ENCODE measurements around the gene CCDC88A.
A peak's percentile ranks its signal among the peaks of the same experiment; 100 is the strongest.

CCDC88A gene

DNA sequence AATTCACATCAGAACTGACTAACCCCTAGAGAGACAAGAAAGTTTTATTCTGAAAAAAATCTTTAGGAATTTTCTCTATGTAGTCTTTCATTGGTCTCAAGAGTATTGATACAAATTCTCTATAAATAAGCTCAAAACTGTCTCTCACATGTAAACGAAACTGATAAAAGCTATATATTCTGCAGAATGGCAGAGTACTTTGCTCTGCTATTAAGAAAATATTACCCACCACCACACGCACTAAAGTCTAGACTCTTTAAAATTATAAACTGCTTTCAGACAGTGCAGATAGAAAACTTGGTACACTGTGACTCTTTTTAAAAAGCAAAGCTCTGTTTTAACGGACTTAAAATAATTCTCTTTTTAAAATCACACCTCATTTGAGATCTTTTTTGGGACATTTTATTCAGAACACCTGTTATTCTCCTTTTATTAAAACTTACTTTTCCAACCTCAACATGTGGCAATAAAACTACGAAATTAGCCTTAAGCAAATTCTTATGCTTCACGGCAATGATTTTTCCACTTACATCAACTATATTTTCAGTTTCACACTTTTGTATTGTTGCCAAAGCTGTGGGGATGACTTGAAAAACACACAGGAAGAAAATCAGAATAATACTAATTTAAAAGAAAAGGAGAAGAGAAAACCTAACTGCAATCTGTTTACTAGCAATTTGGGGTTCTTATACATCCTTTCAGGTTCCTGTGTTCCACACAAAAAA lies 58.0 kb downstream of the CCDC88A start:
- TF ChIP-seq, protein P1, sequence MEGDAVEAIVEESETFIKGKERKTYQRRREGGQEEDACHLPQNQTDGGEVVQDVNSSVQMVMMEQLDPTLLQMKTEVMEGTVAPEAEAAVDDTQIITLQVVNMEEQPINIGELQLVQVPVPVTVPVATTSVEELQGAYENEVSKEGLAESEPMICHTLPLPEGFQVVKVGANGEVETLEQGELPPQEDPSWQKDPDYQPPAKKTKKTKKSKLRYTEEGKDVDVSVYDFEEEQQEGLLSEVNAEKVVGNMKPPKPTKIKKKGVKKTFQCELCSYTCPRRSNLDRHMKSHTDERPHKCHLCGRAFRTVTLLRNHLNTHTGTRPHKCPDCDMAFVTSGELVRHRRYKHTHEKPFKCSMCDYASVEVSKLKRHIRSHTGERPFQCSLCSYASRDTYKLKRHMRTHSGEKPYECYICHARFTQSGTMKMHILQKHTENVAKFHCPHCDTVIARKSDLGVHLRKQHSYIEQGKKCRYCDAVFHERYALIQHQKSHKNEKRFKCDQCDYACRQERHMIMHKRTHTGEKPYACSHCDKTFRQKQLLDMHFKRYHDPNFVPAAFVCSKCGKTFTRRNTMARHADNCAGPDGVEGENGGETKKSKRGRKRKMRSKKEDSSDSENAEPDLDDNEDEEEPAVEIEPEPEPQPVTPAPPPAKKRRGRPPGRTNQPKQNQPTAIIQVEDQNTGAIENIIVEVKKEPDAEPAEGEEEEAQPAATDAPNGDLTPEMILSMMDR (IDR thresholded peaks at IDR 0.05; ENCODE audit: low read length): no peak
- TF ChIP-seq EZH2 (IDR thresholded peaks at IDR 0.05; ENCODE audit: borderline replicate concordance, low read length): no peak
- Histone ChIP-seq H3K4me2 (ENCODE audit: low read length) (peak overlapping the region; percentile 87), H2AFZ (ENCODE audit: low read length) (no peak overlapping the region), H3K27me3 (ENCODE audit: insufficient read depth, low read length) (no peaks in the 10 kb centered on the region), H3K27ac (ENCODE audit: low read depth, low read length, poor library complexity, severe bottlenecking) (peak overlapping the region; percentile 95), H3K4me3 (ENCODE audit: low read depth, low read length, poor library complexity, severe bottlenecking) (peak overlapping the region; percentile 65), H4K20me1 (ENCODE audit: insufficient read depth, low read length) (no peaks in the 10 kb centered on the region), H3K36me3 (ENCODE audit: insufficient read depth, low read length) (peaks cover 59% of the 10 kb centered on the region), H3K9me2 (ENCODE audit: low read depth, low read length) (no peaks in the 10 kb centered on the region), H3K4me1 (ENCODE audit: insufficient read depth, low read length, severe bottlenecking) (peaks cover 59% of the 10 kb centered on the region), H3K9ac (ENCODE audit: low read length) (peak overlapping the region; percentile 68), H3K79me2 (ENCODE audit: insufficient read depth, low read length) (peaks cover 70% of the 10 kb centered on the region), H3F3A (ENCODE audit: insufficient read depth, low read length) (peaks cover 5% of the 10 kb centered on the region; the same call in 1 of the 2 replicates), H3K9me3 (ENCODE audit: low read length) (no peaks in the 10 kb centered on the region)

DNA sequence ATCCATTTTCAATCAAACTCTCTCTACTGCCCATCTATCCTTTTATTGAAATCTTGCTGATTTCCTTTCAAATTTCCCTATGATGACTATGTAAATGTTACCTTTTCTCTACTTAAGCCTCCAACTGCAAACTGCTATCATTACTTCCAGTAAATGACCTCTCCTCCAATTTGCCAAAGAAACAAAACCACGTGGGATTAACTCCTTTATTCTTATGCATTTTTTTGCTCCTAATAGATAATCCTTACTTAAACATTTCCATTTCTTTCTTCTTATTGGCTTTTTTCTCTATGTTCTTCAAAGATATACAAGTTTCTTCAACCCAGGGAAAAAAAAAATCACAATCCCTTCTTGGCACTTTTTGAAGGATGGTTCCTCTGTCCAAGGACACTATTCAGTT lies 61.2 kb downstream of the CCDC88A start:
- peaks cover 33% of the 10 kb centered on the region for H3K4me1 ChIP-seq (ENCODE audit: insufficient read depth, low read length, severe bottlenecking)
- no peak overlapping the region for H3K4me2 ChIP-seq (ENCODE audit: low read length)
- H3F3A ChIP-seq (ENCODE audit: insufficient read depth, low read length): peaks cover 5% of the 10 kb centered on the region; the same call in 1 of the 2 replicates
- no peak for TF ChIP-seq EZH2 (IDR thresholded peaks at IDR 0.05; ENCODE audit: borderline replicate concordance, low read length)
- TF ChIP-seq, protein P1 (IDR thresholded peaks at IDR 0.05; ENCODE audit: low read length): no peak
- H3K9ac ChIP-seq (ENCODE audit: low read length): no peak overlapping the region
- peaks cover 46% of the 10 kb centered on the region for H3K79me2 ChIP-seq (ENCODE audit: insufficient read depth, low read length)
- no peak overlapping the region for H3K4me3 ChIP-seq (ENCODE audit: low read depth, low read length, poor library complexity, severe bottlenecking)
- no peak overlapping the region for H2AFZ ChIP-seq (ENCODE audit: low read length)
- H4K20me1 ChIP-seq (ENCODE audit: insufficient read depth, low read length): no peaks in the 10 kb centered on the region
- H3K9me2 ChIP-seq (ENCODE audit: low read depth, low read length): no peaks in the 10 kb centered on the region
- H3K36me3 ChIP-seq (ENCODE audit: insufficient read depth, low read length): peaks cover 85% of the 10 kb centered on the region
- H3K27me3 ChIP-seq (ENCODE audit: insufficient read depth, low read length): no peaks in the 10 kb centered on the region
- H3K27ac ChIP-seq (ENCODE audit: low read depth, low read length, poor library complexity, severe bottlenecking): peak overlapping the region; percentile 6
- H3K9me3 ChIP-seq (ENCODE audit: low read length): no peaks in the 10 kb centered on the region

DNA sequence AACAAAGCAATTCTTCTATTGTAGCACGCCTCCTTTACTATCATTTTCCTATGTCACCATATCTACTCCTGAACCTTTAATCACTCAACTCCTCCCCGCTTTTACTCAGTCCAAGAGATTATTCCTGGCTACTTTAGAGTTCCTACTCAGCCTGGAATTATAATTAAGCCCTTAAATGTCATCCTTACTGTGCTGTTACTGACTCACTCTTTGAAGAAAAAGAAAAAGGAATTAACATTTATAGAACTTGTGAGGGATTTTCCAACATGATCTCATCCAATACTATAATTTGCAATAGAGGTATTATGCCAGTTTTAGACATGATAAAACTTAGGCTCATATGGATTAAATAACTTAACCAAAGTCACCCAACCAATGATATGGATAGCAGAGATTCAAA lies 61.7 kb downstream of the CCDC88A start:
- Histone ChIP-seq H3F3A (ENCODE audit: insufficient read depth, low read length) (peaks cover 5% of the 10 kb centered on the region; the same call in 1 of the 2 replicates), H3K27ac (ENCODE audit: low read depth, low read length, poor library complexity, severe bottlenecking) (no peak overlapping the region), H3K4me3 (ENCODE audit: low read depth, low read length, poor library complexity, severe bottlenecking) (no peak overlapping the region), H4K20me1 (ENCODE audit: insufficient read depth, low read length) (no peaks in the 10 kb centered on the region), H3K9ac (ENCODE audit: low read length) (no peak overlapping the region), H3K4me2 (ENCODE audit: low read length) (no peak overlapping the region), H3K79me2 (ENCODE audit: insufficient read depth, low read length) (peaks cover 41% of the 10 kb centered on the region), H3K27me3 (ENCODE audit: insufficient read depth, low read length) (no peaks in the 10 kb centered on the region), H3K4me1 (ENCODE audit: insufficient read depth, low read length, severe bottlenecking) (peaks cover 27% of the 10 kb centered on the region), H2AFZ (ENCODE audit: low read length) (no peak overlapping the region), H3K9me2 (ENCODE audit: low read depth, low read length) (no peaks in the 10 kb centered on the region), H3K9me3 (ENCODE audit: low read length) (no peaks in the 10 kb centered on the region), H3K36me3 (ENCODE audit: insufficient read depth, low read length) (peaks cover 87% of the 10 kb centered on the region)
- TF ChIP-seq EZH2 (IDR thresholded peaks at IDR 0.05; ENCODE audit: borderline replicate concordance, low read length): no peak
- TF ChIP-seq, protein P1 (IDR thresholded peaks at IDR 0.05; ENCODE audit: low read length): no peak
